Stomach (tissue), 9 donors: ENCODE measurements around the gene EIF3B. TPM values are rescaled to one million over a fixed set of nuclear protein-coding genes. Genes with fewer than 3 reads are reported as not detected.

ENCODE experiments used
- DNase-seq, 2 donors: peaks; one replicate each; pipeline versions ENCODE4 v3.0.0 to v3.0.0-alpha.2; 2013 to 2019
- H3K27ac ChIP-seq, 5 donors: fragments of 200-600 bp in 4 of 5; sonication (generic) in 4 of 5; one replicate each; pipeline ENCODE4 v1.5.1; 2013 to 2019; ENCODE audit warnings: mild to moderate bottlenecking in 1 of 5, moderate library complexity in 1 of 5
- H3K27me3 ChIP-seq, 3 donors: fragments of 200-600 bp; sonication (generic); one replicate each; pipeline ENCODE4 v1.5.1; 2017 to 2019; ENCODE audit warnings: mixed run types in 1 of 3
- H3K36me3 ChIP-seq, 4 donors: fragments of 200-600 bp; sonication (generic); 1 replicate in 3 of 4; 2 replicates in 1 of 4; pipeline ENCODE4 v1.5.1; 2016 to 2019
- H3K4me1 ChIP-seq, 4 donors: fragments of 200-600 bp; sonication (generic); one replicate each; pipeline ENCODE4 v1.5.1; 2016 to 2019
- H3K4me3 ChIP-seq, 4 donors: fragments of 200-600 bp; sonication (generic) in 3 of 4; one replicate each; pipeline ENCODE4 v1.5.1; 2016 to 2019; ENCODE audit warnings: mild to moderate bottlenecking in 1 of 4
- H3K9me3 ChIP-seq, 4 donors: fragments of 200-600 bp; sonication (generic); one replicate each; pipeline ENCODE4 v1.5.1; 2016 to 2019
- CTCF ChIP-seq, 7 experiments: fragments of 450-650 bp in 4 of 7; fragments of 200-600 bp in 3 of 7; sonication (generic) in 3 of 7; IDR thresholded peaks; one replicate each; pipeline ENCODE4 v1.5.1; 2016 to 2019; ENCODE audit warnings: antibody characterized with exemption in 7 of 7, control low read depth in 2 of 7, mild to moderate bottlenecking in 1 of 7
- EP300 ChIP-seq: sonication (generic); formaldehyde crosslinking; IDR thresholded peaks from one replicate; pipeline ENCODE4 v1.6.1; 2017; ENCODE audit warnings: antibody characterized with exemption
- POLR2A ChIP-seq, 4 donors: fragments of 450-650 bp; IDR thresholded peaks; one replicate each; pipeline ENCODE4 v1.6.1; 2016; ENCODE audit warnings: antibody characterized with exemption in 4 of 4, control low read depth in 2 of 4, mild to moderate bottlenecking in 1 of 4, moderate library complexity in 1 of 4
- POLR2AphosphoS5 ChIP-seq, 3 donors: sonication (generic); formaldehyde crosslinking; IDR thresholded peaks; one replicate each; pipeline ENCODE4 v1.6.1; 2016; ENCODE audit warnings: antibody characterized with exemption in 3 of 3
- WGBS, 5 donors: extraction: QIAGEN DNeasy Blood & Tissue Kit in 3 of 5; methylation state at CpG; one replicate each; pipeline versions ENCODE4 v1.1.5 to v1.1.7; 2013 to 2018; 5-methylcytosine and 5-hydroxymethylcytosine counted together
- intact Hi-C: fragments of 100-400 bp; cut with DNase I; formaldehyde crosslinking; loops from one replicate; pipeline ENCODE4 v1.15.1; 2023; ENCODE audit warnings: low total_unique reads
- polyA plus RNA-seq, 3 donors: library from polyadenylated mRNA; stranded (reverse); fragments of 200-250 nt; gene quantifications; one replicate each; pipeline ENCODE4 v1.2.3, GENCODE V29; 2013
- total RNA-seq, 5 donors: library from RNA; depleted of rRNA; stranded (reverse); fragments of >200 nt; gene quantifications; one replicate each; pipeline versions ENCODE4 v1.1.0 to v1.2.3, GENCODE V29; 2014 to 2016
- donor health status: healthy with polysubstance abuse.
- donor health status: Bipolar disorder and iron deficiency.
- donor health status: healthy.

Gene EIF3B
- total and polyA plus RNA-seq, 8 donors: 64.8 to 373 (median 131) TPM

DNA sequence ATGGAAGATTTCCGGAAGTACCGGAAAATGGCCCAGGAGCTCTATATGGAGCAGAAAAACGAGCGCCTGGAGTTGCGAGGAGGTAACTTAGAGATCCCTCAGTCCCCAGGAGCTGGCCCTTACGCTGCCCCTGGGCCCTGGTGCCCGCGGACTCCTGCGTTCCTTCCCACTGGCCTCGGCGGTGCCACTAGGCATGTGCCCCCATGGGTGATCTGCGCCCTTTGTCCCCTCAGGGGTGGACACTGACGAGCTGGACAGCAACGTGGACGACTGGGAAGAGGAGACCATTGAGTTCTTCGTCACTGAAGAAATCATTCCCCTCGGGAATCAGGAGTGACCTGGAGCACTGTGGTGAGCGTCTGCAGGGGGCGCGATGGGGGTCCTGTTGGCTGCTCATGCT lies 24.5 kb downstream of the EIF3B start:
- intact Hi-C loops: no loop called here
- H3K27ac ChIP-seq: no peak overlapping the region
- H3K4me3 ChIP-seq: no peak overlapping the region
- no peaks in the 10 kb centered on the region for H3K27me3 ChIP-seq
- H3K36me3 ChIP-seq: peaks cover 62 to 93% (median 87%) of the 10 kb centered on the region in 4 donors
- H3K9me3 ChIP-seq: no peaks in the 10 kb centered on the region
- 92 to 97% (median 94%) methylated on average over 16 to 20 of the region's 20 CpGs for WGBS, 5 donors
- TF ChIP-seq CTCF (IDR thresholded peaks at IDR 0.05) (no peak), EP300 (no peak), POLR2A (IDR thresholded peaks at IDR 0.05) (no peak), POLR2AphosphoS5 (IDR thresholded peaks at IDR 0.05) (no peak)
- H3K4me1 ChIP-seq: no peaks in the 10 kb centered on the region
- no peak for DNase-seq

DNA sequence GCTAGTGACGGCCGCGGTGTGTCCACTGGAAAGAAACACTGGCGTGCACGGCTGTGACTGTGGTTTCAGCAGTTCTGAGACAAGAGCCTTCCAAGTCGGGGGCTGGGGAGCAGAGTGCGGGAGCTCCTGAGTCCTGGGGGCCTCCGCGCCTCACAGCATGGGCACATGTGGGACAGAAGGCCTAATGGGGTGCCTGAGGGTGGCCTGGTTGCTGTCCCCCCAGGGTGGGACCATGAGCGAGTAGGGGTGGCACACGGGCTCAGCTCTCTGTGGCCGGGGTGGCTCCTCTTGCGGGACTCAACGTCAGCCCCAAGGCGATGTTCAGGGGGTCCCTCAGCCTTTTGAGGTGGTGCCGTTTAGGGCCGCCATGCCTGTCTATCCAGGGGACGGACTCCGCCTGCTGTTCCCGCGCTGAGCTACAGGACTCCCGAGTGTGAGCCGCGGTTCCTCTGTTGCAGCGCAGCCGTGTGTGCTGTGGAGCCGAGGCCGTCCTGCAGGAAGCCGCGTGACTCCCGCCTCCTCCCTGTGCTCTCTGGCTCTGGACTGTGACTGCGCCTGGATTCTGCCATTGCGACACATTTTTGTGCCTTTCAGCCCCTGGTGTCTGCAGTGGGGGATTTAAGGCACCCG lies 25.3 kb downstream of the EIF3B start:
- Histone ChIP-seq H3K9me3 (no peaks in the 10 kb centered on the region), H3K36me3 (peaks cover 55 to 85% (median 79%) of the 10 kb centered on the region in 4 donors), H3K4me3 (no peak overlapping the region), H3K27me3 (no peaks in the 10 kb centered on the region), H3K27ac (no peak overlapping the region), H3K4me1 (no peaks in the 10 kb centered on the region)
- 88 to 94% (median 91%) methylated on average over 24 to 34 of the region's 34 CpGs for WGBS, 5 donors
- no peak for TF ChIP-seq CTCF (IDR thresholded peaks at IDR 0.05)
- no peak for TF ChIP-seq EP300
- TF ChIP-seq POLR2A (IDR thresholded peaks at IDR 0.05): no peak
- TF ChIP-seq POLR2AphosphoS5 (IDR thresholded peaks at IDR 0.05): no peak
- intact Hi-C loops: no loop called here
- DNase-seq: no peak

DNA sequence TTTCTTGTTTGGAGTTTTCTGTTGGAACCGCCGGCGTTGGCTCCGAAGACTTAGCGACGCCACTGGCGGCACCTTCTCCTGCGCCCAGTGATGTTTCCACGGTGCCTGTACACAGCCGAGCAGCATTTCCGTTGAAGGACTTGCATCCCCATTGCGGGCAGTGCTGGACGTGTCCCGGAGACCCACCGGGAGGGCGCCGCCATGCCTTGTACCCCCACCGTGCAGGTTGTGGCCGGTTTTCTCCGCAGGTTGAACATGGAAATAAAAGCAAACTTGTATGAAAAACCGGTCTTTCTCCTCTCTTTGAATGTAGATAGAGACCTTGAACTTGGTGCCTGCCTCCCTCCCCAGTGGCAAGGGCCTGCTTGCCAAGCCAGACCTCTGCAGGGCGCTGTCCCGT lies 25.8 kb downstream of the EIF3B start:
- Histone ChIP-seq H3K9me3 (no peaks in the 10 kb centered on the region), H3K36me3 (peaks cover 49 to 80% (median 74%) of the 10 kb centered on the region in 4 donors), H3K27ac (no peak overlapping the region), H3K27me3 (no peaks in the 10 kb centered on the region), H3K4me1 (no peaks in the 10 kb centered on the region), H3K4me3 (no peak overlapping the region)
- DNase-seq: no peak
- TF ChIP-seq POLR2AphosphoS5 (IDR thresholded peaks at IDR 0.05): no peak
- no peak for TF ChIP-seq CTCF (IDR thresholded peaks at IDR 0.05)
- TF ChIP-seq EP300: no peak
- no peak for TF ChIP-seq POLR2A (IDR thresholded peaks at IDR 0.05)
- intact Hi-C loops: no loop called here
- 87 to 95% (median 94%) methylated on average over 22 to 23 of the region's 23 CpGs for WGBS, 5 donors

DNA sequence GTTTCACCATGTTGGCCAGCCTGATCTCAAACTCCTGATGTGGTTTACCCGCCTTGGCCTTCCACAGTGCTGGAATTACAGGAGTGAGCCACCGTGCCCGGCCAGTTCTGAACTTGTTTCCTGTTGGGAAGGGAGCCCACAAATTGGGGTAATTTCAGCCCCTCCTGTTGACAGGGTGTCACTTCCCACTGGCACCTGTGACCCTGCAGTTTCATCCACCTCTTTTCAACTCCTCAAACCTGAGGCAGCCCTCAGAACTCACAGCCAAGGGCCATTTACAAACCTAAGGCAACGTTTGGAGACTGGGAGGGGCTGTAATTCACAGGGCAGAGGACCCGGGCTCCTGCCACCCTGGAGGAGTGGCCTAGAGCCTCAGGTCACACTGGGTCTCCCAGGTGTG lies 26.6 kb downstream of the EIF3B start:
- Histone ChIP-seq H3K4me1 (no peaks in the 10 kb centered on the region), H3K4me3 (no peak overlapping the region), H3K36me3 (peaks cover 42 to 72% (median 66%) of the 10 kb centered on the region in 4 donors), H3K9me3 (no peaks in the 10 kb centered on the region), H3K27ac (no peak overlapping the region), H3K27me3 (no peaks in the 10 kb centered on the region)
- DNase-seq: no peak
- TF ChIP-seq EP300: no peak
- no peak for TF ChIP-seq POLR2A (IDR thresholded peaks at IDR 0.05)
- no peak for TF ChIP-seq CTCF (IDR thresholded peaks at IDR 0.05)
- no peak for TF ChIP-seq POLR2AphosphoS5 (IDR thresholded peaks at IDR 0.05)
- 30 to 44% (median 34%) methylated on average over 4 to 5 of the region's 5 CpGs for WGBS, 5 donors
- intact Hi-C loops: no loop called here
